Measurements from ENCODE around the gene NAE1. TPM values are rescaled to one million over a fixed set of nuclear protein-coding genes. Genes with fewer than 3 reads are reported as not detected.
A peak's percentile ranks its signal among the peaks of the same experiment; 100 is the strongest.

NAE1 gene
- total RNA-seq, 1 donor from 2014 or later, result 37.4 TPM

GRCh38 chr16:66752958-66753357, 77.8 kb downstream of the NAE1 start:
- TF ChIP-seq CTCF (IDR thresholded peaks at IDR 0.05), result no peak
- ATAC-seq (no peak), DNase-seq (no peak)
- Histone ChIP-seq H3K4me1 (peaks cover 37% of the 10 kb centered on the region), H3K27me3 (ENCODE audit: low read depth) (no peaks in the 10 kb centered on the region), H3K9me3 (no peaks in the 10 kb centered on the region), H3K27ac (peak overlapping the region; percentile 86), H3K36me3 (peaks cover 14% of the 10 kb centered on the region), H3K4me3 (no peak overlapping the region)
- intact Hi-C loops (cut with DNase I), result no loop called here

Other genes with a start within 250 kb of the NAE1 start
- 35.8 TPM for gene CMTM3, start 226.3 kb downstream of the NAE1 start, total RNA-seq
- 52.5 TPM for gene CMTM4, start 134.2 kb downstream of the NAE1 start, total RNA-seq
- gene DYNC1LI2, start 79.4 kb downstream of the NAE1 start, total RNA-seq, result 114 TPM
- not detected for gene TERB1, start 29.4 kb downstream of the NAE1 start, total RNA-seq
- gene CA7, start 13.4 kb upstream of the NAE1 start, total RNA-seq, result not detected
- gene PDP2, start 49.5 kb upstream of the NAE1 start, total RNA-seq, result 16.9 TPM
- gene CDH16, start 87.9 kb upstream of the NAE1 start, total RNA-seq, result not detected
- gene RRAD, start 94.6 kb upstream of the NAE1 start, total RNA-seq, result 11.8 TPM
- 76.8 TPM for gene CIAO2B, start 103.4 kb upstream of the NAE1 start, total RNA-seq
- 35.1 TPM for gene CES2, start 104.5 kb upstream of the NAE1 start, total RNA-seq
- gene CES3, start 130.3 kb upstream of the NAE1 start, total RNA-seq, result 2.5 TPM
- 14.8 TPM for gene CES4A, start 157.6 kb upstream of the NAE1 start, total RNA-seq
- gene CBFB, start 198.2 kb upstream of the NAE1 start, total RNA-seq, result 46.9 TPM

Measured in lower lobe of right lung (tissue), 2 donors.